GM12878 (cell line): ENCODE results near the gene ACE. TPM values are rescaled to one million over a fixed set of nuclear protein-coding genes. Genes with fewer than 3 reads are reported as not detected.
A peak's percentile ranks its signal among the peaks of the same experiment; 100 is the strongest.

Experiments used
- ATAC-seq: fragments of 200-7000 bp; cut with Tn5 transposase; 3 replicates; pipeline ENCODE4 v1.9.1; 2020; ENCODE audit warnings: mild to moderate bottlenecking, moderate library complexity
- BruUV-seq: library from RNA; stranded (reverse); fragments of 400-500 nt; replicated peaks from 2 replicates; lab custom pipeline; 2021; lab: Mats Ljungman, UMichigan
- CTCF ChIA-PET: fragments of 300-600 bp; sonication (Branson Sonifier 250); formaldehyde crosslinking; extraction: SDS; loops from one replicate; lab custom pipeline; 2021; ENCODE audit warnings: inconsistent platforms; lab: Yijun Ruan, JAX
- POLR2A ChIA-PET: fragments of 350-600 bp; formaldehyde crosslinking; extraction: SDS; loops from one replicate; lab custom pipeline; 2021; ENCODE audit warnings: inconsistent platforms; lab: Charles Lee
- RAD21 ChIA-PET: fragments of 300-600 bp; sonication (Branson Sonifier 250); formaldehyde crosslinking; loops from one replicate; lab custom pipeline; 2023; ENCODE audit warnings: antibody characterized with exemption; ENCODE audit not compliant: unreplicated experiment; lab: Charles Lee
- SMC1A ChIA-PET: fragments of 300-600 bp; sonication (Branson Sonifier 250); formaldehyde crosslinking; loops from one replicate; lab custom pipeline; 2023; ENCODE audit not compliant: unreplicated experiment, uncharacterized antibody; lab: Charles Lee
- DNase-seq: peaks from one replicate; pipeline ENCODE4 v3.0.0-alpha.2; 2011; ENCODE audit warnings: low read depth, low spot score
- FAIRE-seq: peaks from 3 replicates; lab custom pipeline; 2011; peaks lifted over from hg19 to GRCh38; lab: Jason Lieb, UNC
- H2AFZ ChIP-seq: 2 replicates; pipeline ENCODE4 v1.6.0; 2011; ENCODE audit warnings: low read depth, low read length, control low read depth; ENCODE audit not compliant: control insufficient read depth
- H3K27ac ChIP-seq: 2 replicates; pipeline ENCODE4 v1.5.1; 2011; ENCODE audit warnings: control low read depth; ENCODE audit not compliant: control insufficient read depth, insufficient read depth
- H3K27me3 ChIP-seq, 2 experiments: replicated peaks in 1 of 2; 2 replicates each; pipeline versions ENCODE4 v1.6.0 to v1.6.1; 2011; ENCODE audit warnings: low read length in 1 of 2; ENCODE audit not compliant: control insufficient read depth in 2 of 2, insufficient read depth in 2 of 2
- H3K36me3 ChIP-seq, 2 experiments: 2 replicates each; pipeline ENCODE4 v1.5.1; 2011; ENCODE audit warnings: low read length in 1 of 2; ENCODE audit not compliant: control insufficient read depth in 2 of 2, insufficient read depth in 2 of 2
- H3K4me1 ChIP-seq: 2 replicates; pipeline ENCODE4 v1.6.1; 2011; ENCODE audit warnings: mild to moderate bottlenecking, low read length, moderate library complexity, mixed read lengths; ENCODE audit not compliant: control insufficient read depth, insufficient read depth
- H3K4me2 ChIP-seq: 2 replicates; pipeline ENCODE4 v1.6.0; 2011; ENCODE audit warnings: control low read depth; ENCODE audit not compliant: control insufficient read depth, insufficient read depth
- H3K4me3 ChIP-seq: fragments of 200-600 bp; sonication (generic); 2 replicates; pipeline ENCODE4 v1.5.1; 2016
- H3K79me2 ChIP-seq: 2 replicates; pipeline ENCODE4 v1.6.0; 2011; ENCODE audit warnings: low read length; ENCODE audit not compliant: control insufficient read depth, insufficient read depth
- H3K9ac ChIP-seq: 2 replicates; pipeline ENCODE4 v1.8.0; 2011; ENCODE audit warnings: low read length, control low read depth, mixed read lengths; ENCODE audit not compliant: control insufficient read depth, insufficient read depth
- H3K9me3 ChIP-seq: replicated peaks from 3 replicates; pipeline ENCODE4 v1.5.1; 2011; ENCODE audit warnings: mild to moderate bottlenecking, low read length; ENCODE audit not compliant: control insufficient read depth, insufficient read depth
- H4K20me1 ChIP-seq: 2 replicates; pipeline ENCODE4 v1.6.0; 2011; ENCODE audit not compliant: control insufficient read depth, insufficient read depth
- E2F4 ChIP-seq: IDR thresholded peaks from 2 replicates; pipeline ENCODE4 v1.6.1; 2012; ENCODE audit warnings: low read depth, low read length, improper control_type of control experiment
- NKRF ChIP-seq: fragments of 450-650 bp; conservative IDR thresholded peaks from 2 replicates; pipeline ENCODE4 v1.6.1; 2017; ENCODE audit warnings: mild to moderate bottlenecking, moderate library complexity
- PAX8 ChIP-seq: fragments of 450-650 bp; IDR thresholded peaks from 2 replicates; pipeline ENCODE4 v1.6.1; 2017; ENCODE audit warnings: mild to moderate bottlenecking, moderate library complexity
- PRDM15 ChIP-seq: fragments of 450-650 bp; formaldehyde crosslinking; IDR thresholded peaks from 2 replicates; pipeline ENCODE4 v1.4.0; 2020; ENCODE audit warnings: mild to moderate bottlenecking, moderate library complexity
- STAT1 ChIP-seq: fragments of 450-650 bp; conservative IDR thresholded peaks from 2 replicates; pipeline ENCODE4 v1.6.1; 2014; ENCODE audit warnings: antibody characterized with exemption, mild to moderate bottlenecking
- YY1 ChIP-seq: IDR thresholded peaks from 2 replicates; pipeline ENCODE4 v1.6.1; 2011; ENCODE audit warnings: low read depth, mild to moderate bottlenecking, low read length
- ZBTB33 ChIP-seq: fragments of 450-650 bp; IDR thresholded peaks from 2 replicates; pipeline ENCODE4 v1.6.1; 2017; ENCODE audit warnings: mild to moderate bottlenecking
- ZNF24 ChIP-seq: fragments of 450-650 bp; IDR thresholded peaks from 2 replicates; pipeline ENCODE4 v1.6.1; 2017; ENCODE audit warnings: antibody characterized with exemption, mild to moderate bottlenecking
- WGBS: methylation state at CpG from one replicate; pipeline ENCODE4 v1.1.6; 2016; ENCODE audit warnings: low lambda C conversion rate; ENCODE audit not compliant: insufficient replicate concordance, insufficient coverage; ENCODE audit errors: missing lambda C conversion rate; 5-methylcytosine and 5-hydroxymethylcytosine counted together
- in situ Hi-C: fragments of 300-500 bp; cut with MboI; formaldehyde crosslinking; loops from 9 replicates; pipeline ENCODE4 v1.14.3; 2018; ENCODE audit warnings: mixed read lengths
- intact Hi-C: fragments of 100-400 bp; cut with micrococcal nuclease; formaldehyde crosslinking; loops from one replicate; pipeline ENCODE4 v1.14.2; 2022; ENCODE audit not compliant: unreplicated experiment
- polyA plus RNA-seq, 11 experiments: library from polyadenylated mRNA; depleted of rRNA in 4 of 11; unstranded in 6 of 11; stranded (reverse) in 5 of 11; fragments of >200 nt; fragmentation: Nextera tagmentation in 4 of 11; fragmentation: Illumina TruSeq in 1 of 11; extraction: Ambion mirVana in 4 of 11; extraction: Trizol in 1 of 11; gene quantifications; 1 replicate in 1 of 11; 2 replicates in 10 of 11; pipeline versions ENCODE4 v1.2.1 to v1.2.3, GENCODE V29; 2011 to 2016; ENCODE audit warnings: inconsistent platforms in 2 of 11, missing spikeins in 2 of 11, low read depth in 1 of 11
- total RNA-seq, 4 experiments: library from RNA; depleted of rRNA in 3 of 4; stranded (reverse); fragments of >200 nt in 3 of 4; fragmentation: Illumina TruSeq in 1 of 4; extraction: Trizol in 1 of 4; gene quantifications; 2 replicates each; pipeline versions ENCODE4 v1.2.1 to v1.2.3, GENCODE V29; 2013 to 2021

Gene ACE
- total and polyA plus RNA-seq, 10 of the 15 experiments (the other 5 are each of a cell fraction or from before 2014, with no cell fraction given) = 0.46 TPM; not detected in 9

- TF ChIP-seq STAT1 (no peak), ZBTB33 (no peak), PAX8 (no peak)
Measured at GRCh38 chr17:63476459-63476853, 405 bp upstream of the ACE start (continued).

GRCh38 chr17:63477480-63478440 is 899 bp downstream of the ACE start:
- CTCF ChIA-PET = interaction anchor here (0.6 to 7.0 kb wide), 18 partner anchors 8 to 233 kb away, joined by 3 to 104 read pairs (median 6); partner anchors contain the start of gene CYB561
- no peaks in the 10 kb centered on the region for H4K20me1 ChIP-seq
- no TSS peak for BruUV-seq
- no peak for ATAC-seq
- H3K4me1 ChIP-seq = peaks cover 5% of the 10 kb centered on the region
- intact Hi-C loops (loop anchor here (2.0 to 5.0 kb wide), 2 partner anchors 35 to 135 kb away; no protein-coding TSS in a partner anchor), in situ Hi-C loops (loop anchor here (5.0 kb wide), 1 partner anchor 55 kb away; no protein-coding TSS in a partner anchor)
- DNase-seq = no peak
- H3K4me2 ChIP-seq = peak overlapping the region; percentile 74
- SMC1A ChIA-PET = interaction anchor here (1.3 to 3.3 kb wide), 7 partner anchors 16 to 54 kb away, joined by 3 to 26 read pairs (median 6); partner anchors contain the start of gene CYB561
- FAIRE-seq = no peak
- POLR2A ChIA-PET = no interaction called here
- no peaks in the 10 kb centered on the region for H3K79me2 ChIP-seq
- RAD21 ChIA-PET = interaction anchor here (1.4 to 6.5 kb wide), 4 partner anchors 34 to 134 kb away, joined by 4 to 75 read pairs (median 14); no protein-coding TSS in a partner anchor
- H3K36me3 ChIP-seq = no peaks in the 10 kb centered on the region
- H3K4me3 ChIP-seq = peak overlapping the region; percentile 15; the same call in 1 of the 2 replicates
- WGBS = 18% methylated on average over 44 of the region's 44 CpGs
- no peak overlapping the region for H3K9ac ChIP-seq
- peaks cover 9 to 13% of the 10 kb centered on the region in 2 experiments for H3K27me3 ChIP-seq
- H3K27ac ChIP-seq = no peak overlapping the region
- no peak overlapping the region for H2AFZ ChIP-seq
- H3K9me3 ChIP-seq = no peaks in the 10 kb centered on the region
- TF ChIP-seq YY1 (no peak), PRDM15 (CRISPR knock-in tag) (no peak), NKRF (no peak), E2F4 (no peak), ZNF24 (no peak)
